ENCODE data around the gene SLC30A2. TPM values are rescaled to one million over a fixed set of nuclear protein-coding genes. Genes with fewer than 3 reads are reported as not detected.

SLC30A2 gene
- total RNA-seq, 1 donor from 2014 or later: not detected

- TF ChIP-seq, protein P1, sequence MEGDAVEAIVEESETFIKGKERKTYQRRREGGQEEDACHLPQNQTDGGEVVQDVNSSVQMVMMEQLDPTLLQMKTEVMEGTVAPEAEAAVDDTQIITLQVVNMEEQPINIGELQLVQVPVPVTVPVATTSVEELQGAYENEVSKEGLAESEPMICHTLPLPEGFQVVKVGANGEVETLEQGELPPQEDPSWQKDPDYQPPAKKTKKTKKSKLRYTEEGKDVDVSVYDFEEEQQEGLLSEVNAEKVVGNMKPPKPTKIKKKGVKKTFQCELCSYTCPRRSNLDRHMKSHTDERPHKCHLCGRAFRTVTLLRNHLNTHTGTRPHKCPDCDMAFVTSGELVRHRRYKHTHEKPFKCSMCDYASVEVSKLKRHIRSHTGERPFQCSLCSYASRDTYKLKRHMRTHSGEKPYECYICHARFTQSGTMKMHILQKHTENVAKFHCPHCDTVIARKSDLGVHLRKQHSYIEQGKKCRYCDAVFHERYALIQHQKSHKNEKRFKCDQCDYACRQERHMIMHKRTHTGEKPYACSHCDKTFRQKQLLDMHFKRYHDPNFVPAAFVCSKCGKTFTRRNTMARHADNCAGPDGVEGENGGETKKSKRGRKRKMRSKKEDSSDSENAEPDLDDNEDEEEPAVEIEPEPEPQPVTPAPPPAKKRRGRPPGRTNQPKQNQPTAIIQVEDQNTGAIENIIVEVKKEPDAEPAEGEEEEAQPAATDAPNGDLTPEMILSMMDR (IDR thresholded peaks at IDR 0.05; ENCODE audit: insufficient read depth, low read length, severe bottlenecking): no peak
- FAIRE-seq: no peak
Measured at GRCh38 chr1:25993197-25993951, 52.5 kb downstream of the SLC30A2 start.

GRCh38 chr1:25992689-25993171 lies 53.2 kb downstream of the SLC30A2 start:
- H3K36me3 ChIP-seq (ENCODE audit: control insufficient read depth, insufficient read depth, low read length): peaks cover 11% of the 10 kb centered on the region
- TF ChIP-seq, protein P1 (IDR thresholded peaks at IDR 0.05; ENCODE audit: insufficient read depth, low read length, severe bottlenecking): no peak
- no peaks in the 10 kb centered on the region for H3K27me3 ChIP-seq (ENCODE audit: control insufficient read depth, insufficient read depth, low read length)
- FAIRE-seq: no peak
- DNase-seq (ENCODE audit: low read depth): no peak
- H3K4me3 ChIP-seq (ENCODE audit: low read depth, low read length): no peak overlapping the region

More at GRCh38 chr1:25993197-25993951, 52.5 kb downstream of the SLC30A2 start:
- Histone ChIP-seq H3K36me3 (ENCODE audit: control insufficient read depth, insufficient read depth, low read length) (peaks cover 8% of the 10 kb centered on the region), H3K4me3 (ENCODE audit: low read depth, low read length) (no peak overlapping the region), H3K27me3 (ENCODE audit: control insufficient read depth, insufficient read depth, low read length) (no peaks in the 10 kb centered on the region)
- DNase-seq (ENCODE audit: low read depth): no peak

- TF ChIP-seq, protein P1 (IDR thresholded peaks at IDR 0.05; ENCODE audit: insufficient read depth, low read length, severe bottlenecking): no peak
- no peak for FAIRE-seq
Measured at GRCh38 chr1:25991937-25992688, 53.8 kb downstream of the SLC30A2 start.

GRCh38 chr1:25990702-25991395 lies 55.1 kb downstream of the SLC30A2 start:
- no peak overlapping the region for H3K4me3 ChIP-seq (ENCODE audit: low read depth, low read length)
- H3K36me3 ChIP-seq (ENCODE audit: control insufficient read depth, insufficient read depth, low read length): peaks cover 11% of the 10 kb centered on the region
- no peak for DNase-seq (ENCODE audit: low read depth)
- H3K27me3 ChIP-seq (ENCODE audit: control insufficient read depth, insufficient read depth, low read length): no peaks in the 10 kb centered on the region
- FAIRE-seq: no peak
- TF ChIP-seq, protein P1 (IDR thresholded peaks at IDR 0.05; ENCODE audit: insufficient read depth, low read length, severe bottlenecking): no peak

More at GRCh38 chr1:25991937-25992688, 53.8 kb downstream of the SLC30A2 start:
- H3K27me3 ChIP-seq (ENCODE audit: control insufficient read depth, insufficient read depth, low read length): no peaks in the 10 kb centered on the region
- peak; percentile 5 for DNase-seq (ENCODE audit: low read depth)
- peaks cover 11% of the 10 kb centered on the region for H3K36me3 ChIP-seq (ENCODE audit: control insufficient read depth, insufficient read depth, low read length)
- H3K4me3 ChIP-seq (ENCODE audit: low read depth, low read length): no peak overlapping the region

- H3K4me3 ChIP-seq (ENCODE audit: low read depth, low read length): no peak overlapping the region
- FAIRE-seq (no peak), DNase-seq (ENCODE audit: low read depth) (no peak)
- TF ChIP-seq, protein P1 (IDR thresholded peaks at IDR 0.05; ENCODE audit: insufficient read depth, low read length, severe bottlenecking): no peak
- peaks cover 15% of the 10 kb centered on the region for H3K36me3 ChIP-seq (ENCODE audit: control insufficient read depth, insufficient read depth, low read length)
- H3K27me3 ChIP-seq (ENCODE audit: control insufficient read depth, insufficient read depth, low read length): no peaks in the 10 kb centered on the region
Measured at GRCh38 chr1:25990251-25990650, 55.7 kb downstream of the SLC30A2 start.

All from bronchial epithelial cell (primary cell).